ENCODE results near the gene RNF38.

The RNF38 gene

GRCh38 chr9:36444203-36444602 is 44.1 kb upstream of the RNF38 start (continued):
- TF ChIP-seq ZNF280D (tag by site-specific recombination; IDR thresholded peaks at IDR 0.05) (no peak), ZNF473 (tag by site-specific recombination; IDR thresholded peaks at IDR 0.05) (no peak), ZNF513 (tag by site-specific recombination; IDR thresholded peaks at IDR 0.05) (no peak), ZNF791 (tag by site-specific recombination; IDR thresholded peaks at IDR 0.05) (no peak), ZFP41 (tag by site-specific recombination; IDR thresholded peaks at IDR 0.05; ENCODE audit: borderline replicate concordance) (no peak), ZNF169 (tag by site-specific recombination; IDR thresholded peaks at IDR 0.05) (no peak), ZNF214 (tag by site-specific recombination; IDR thresholded peaks at IDR 0.05; ENCODE audit: borderline replicate concordance) (no peak), ZNF580 (tag by site-specific recombination; IDR thresholded peaks at IDR 0.05) (no peak), BCL11B (tag by site-specific recombination; IDR thresholded peaks at IDR 0.05; ENCODE audit: low read depth) (no peak)

GRCh38 chr9:36443581-36443980 is 43.5 kb upstream of the RNF38 start:
- H3K9me3 ChIP-seq (ENCODE audit: control insufficient read depth, insufficient read depth, low read depth, low read length) = no peaks in the 10 kb centered on the region
- no peaks in the 10 kb centered on the region for H3K4me1 ChIP-seq (ENCODE audit: control insufficient read depth, insufficient read depth, low read length)
- CTCF ChIA-PET = interaction anchor here (1.4 to 11.0 kb wide), 3 partner anchors 36 to 113 kb away, joined by 3 to 275 read pairs (median 29); no protein-coding TSS in a partner anchor
- no peak overlapping the region for H3K4me3 ChIP-seq (ENCODE audit: low read depth, low read length)
- no peaks in the 10 kb centered on the region; a peak in 1 of 3 replicates for H3K36me3 ChIP-seq (ENCODE audit: control insufficient read depth in 2 of 2, insufficient read depth in 1 of 2, low read length in 2 of 2)
- TF ChIP-seq ZNF266 (tag by site-specific recombination; IDR thresholded peaks at IDR 0.05; ENCODE audit: low read depth) = no peak
- peak; percentile 60 for TF ChIP-seq ZNF600 (tag by site-specific recombination; IDR thresholded peaks at IDR 0.05)
- no peak for TF ChIP-seq ZNF624 (tag by site-specific recombination; IDR thresholded peaks at IDR 0.05)
- TF ChIP-seq ZFHX2 (tag by site-specific recombination; conservative IDR thresholded peaks at IDR 0.05) = no peak
- TF ChIP-seq GLI4 (tag by site-specific recombination; IDR thresholded peaks at IDR 0.05) = no peak
- TF ChIP-seq ZNF23 (tag by site-specific recombination; IDR thresholded peaks at IDR 0.05; ENCODE audit: borderline replicate concordance) = no peak
- no peak for TF ChIP-seq ZIC2 (tag by site-specific recombination; IDR thresholded peaks at IDR 0.05)
- TF ChIP-seq OSR2 (tag by site-specific recombination; IDR thresholded peaks at IDR 0.05) = no peak
- TF ChIP-seq ZFP41 (tag by site-specific recombination; IDR thresholded peaks at IDR 0.05; ENCODE audit: borderline replicate concordance) = no peak
- TF ChIP-seq ZBTB17 (tag by site-specific recombination; IDR thresholded peaks at IDR 0.05) = 0 out of 2 replicates have a peak, but pooled peaks have one; percentile 25
- no peak for TF ChIP-seq ZNF660 (tag by site-specific recombination; IDR thresholded peaks at IDR 0.05)
- POLR2A ChIA-PET = no interaction called here
- H3K27ac ChIP-seq (ENCODE audit: extremely low read depth, low read depth, low read length) = no peak overlapping the region

GRCh38 chr9:36442710-36443109 is 42.6 kb upstream of the RNF38 start:
- TF ChIP-seq PRDM10 (tag by site-specific recombination; IDR thresholded peaks at IDR 0.05) (no peak), ZNF654 (tag by site-specific recombination; IDR thresholded peaks at IDR 0.05; ENCODE audit: low read depth) (no peak), ZNF660 (tag by site-specific recombination; IDR thresholded peaks at IDR 0.05) (no peak), ZNF561 (tag by site-specific recombination; IDR thresholded peaks at IDR 0.05; ENCODE audit: borderline replicate concordance) (no peak), SP2 (tag by site-specific recombination; IDR thresholded peaks at IDR 0.05) (no peak), ZNF510 (tag by site-specific recombination; IDR thresholded peaks at IDR 0.05; ENCODE audit: insufficient replicate concordance) (no peak), SALL2 (tag by site-specific recombination; IDR thresholded peaks at IDR 0.05; ENCODE audit: borderline replicate concordance) (no peak), ZBTB7A (tag by site-specific recombination; IDR thresholded peaks at IDR 0.05; ENCODE audit: low read depth) (no peak)
- POLR2A ChIA-PET = no interaction called here
- Histone ChIP-seq H3K4me1 (ENCODE audit: control insufficient read depth, insufficient read depth, low read length) (no peaks in the 10 kb centered on the region), H3K9me3 (ENCODE audit: control insufficient read depth, insufficient read depth, low read depth, low read length) (no peaks in the 10 kb centered on the region), H3K27ac (ENCODE audit: extremely low read depth, low read depth, low read length) (no peak overlapping the region), H3K4me3 (ENCODE audit: low read depth, low read length) (no peak overlapping the region), H3K36me3 (ENCODE audit: control insufficient read depth in 2 of 2, insufficient read depth in 1 of 2, low read length in 2 of 2) (no peaks in the 10 kb centered on the region; a peak in 1 of 3 replicates)
- CTCF ChIA-PET = interaction anchor here (1.2 to 2.9 kb wide), 3 partner anchors 7 to 36 kb away, joined by 3 to 29 read pairs (median 17); no protein-coding TSS in a partner anchor

Measured in HEK293 (cell line).